ENCODE results near the gene PLD3.

PLD3 gene

GRCh38 chr19:40335101-40335500, 13.4 kb upstream of the PLD3 start:
- Histone ChIP-seq H3K27ac (no peak overlapping the region), H3K27me3 (ENCODE audit: insufficient read depth, low read depth, severe bottlenecking) (no peaks in the 10 kb centered on the region), H3K36me3 (peaks cover 61% of the 10 kb centered on the region), H3K9me3 (ENCODE audit: severe bottlenecking) (no peaks in the 10 kb centered on the region), H3K4me3 (ENCODE audit: low read depth, low read length) (no peak overlapping the region)
- no peak for DNase-seq
- no peak for TF ChIP-seq CTCF (IDR thresholded peaks at IDR 0.05; ENCODE audit: low read depth, low read length)

- Histone ChIP-seq H3K27me3 (ENCODE audit: insufficient read depth, low read depth, severe bottlenecking) (no peaks in the 10 kb centered on the region), H3K9me3 (ENCODE audit: severe bottlenecking) (no peaks in the 10 kb centered on the region), H3K4me3 (ENCODE audit: low read depth, low read length) (no peak overlapping the region), H3K36me3 (peaks cover 56% of the 10 kb centered on the region), H3K27ac (no peak overlapping the region)
- no peak for TF ChIP-seq CTCF (IDR thresholded peaks at IDR 0.05; ENCODE audit: low read depth, low read length)
- no peak for DNase-seq
Measured at GRCh38 chr19:40335855-40336600, 12.5 kb upstream of the PLD3 start.

- no peaks in the 10 kb centered on the region for H3K27me3 ChIP-seq (ENCODE audit: insufficient read depth, low read depth, severe bottlenecking)
- no peak overlapping the region for H3K4me3 ChIP-seq (ENCODE audit: low read depth, low read length)
- no peak for TF ChIP-seq CTCF (IDR thresholded peaks at IDR 0.05; ENCODE audit: low read depth, low read length)
- H3K36me3 ChIP-seq: peaks cover 51% of the 10 kb centered on the region
- no peak for DNase-seq
- H3K9me3 ChIP-seq (ENCODE audit: severe bottlenecking): no peaks in the 10 kb centered on the region
- H3K27ac ChIP-seq: no peak overlapping the region
Measured at GRCh38 chr19:40336601-40336900, 11.9 kb upstream of the PLD3 start.

- DNase-seq: no peak
- H3K4me3 ChIP-seq (ENCODE audit: low read depth, low read length): no peak overlapping the region
- TF ChIP-seq CTCF (IDR thresholded peaks at IDR 0.05; ENCODE audit: low read depth, low read length): no peak
- H3K36me3 ChIP-seq: peaks cover 45% of the 10 kb centered on the region
- no peaks in the 10 kb centered on the region for H3K9me3 ChIP-seq (ENCODE audit: severe bottlenecking)
- no peak overlapping the region for H3K27ac ChIP-seq
- H3K27me3 ChIP-seq (ENCODE audit: insufficient read depth, low read depth, severe bottlenecking): no peaks in the 10 kb centered on the region
Measured at GRCh38 chr19:40337107-40337506, 11.4 kb upstream of the PLD3 start.

GRCh38 chr19:40337594-40337993, 10.9 kb upstream of the PLD3 start:
- Histone ChIP-seq H3K4me3 (ENCODE audit: low read depth, low read length) (no peak overlapping the region), H3K36me3 (peaks cover 47% of the 10 kb centered on the region), H3K27me3 (ENCODE audit: insufficient read depth, low read depth, severe bottlenecking) (no peaks in the 10 kb centered on the region), H3K9me3 (ENCODE audit: severe bottlenecking) (no peaks in the 10 kb centered on the region), H3K27ac (no peak overlapping the region)
- TF ChIP-seq CTCF (IDR thresholded peaks at IDR 0.05; ENCODE audit: low read depth, low read length): no peak
- no peak for DNase-seq

Data from WERI-Rb-1 (cell line).